HEK293 (cell line): ENCODE results near the gene CCDC8.
A peak's percentile ranks its signal among the peaks of the same experiment; 100 is the strongest.

Experiments
- CTCF ChIA-PET: fragments of 350-600 bp; formaldehyde crosslinking; extraction: SDS; loops from one replicate; lab custom pipeline; 2021; ENCODE audit warnings: antibody characterized with exemption; lab: Yijun Ruan, JAX
- POLR2A ChIA-PET: fragments of 300-600 bp; formaldehyde crosslinking; extraction: SDS; loops from one replicate; lab custom pipeline; 2020; ENCODE audit warnings: antibody characterized with exemption, inconsistent platforms; lab: Yijun Ruan, JAX
- H3K27ac ChIP-seq: fragments of 200-500 bp; sonication (Bioruptor generic); 2 replicates; pipeline ENCODE4 v1.5.1; 2014; ENCODE audit warnings: low read depth, low read length, control low read depth, inconsistent platforms; ENCODE audit errors: extremely low read depth
- H3K36me3 ChIP-seq, 2 experiments: fragments of 200-500 bp in 1 of 2; sonication (Bioruptor generic) in 1 of 2; 1 replicate in 1 of 2; 2 replicates in 1 of 2; pipeline ENCODE4 v1.5.1; 2014 to 2017; ENCODE audit warnings: inconsistent platforms in 2 of 2, low read length in 2 of 2; ENCODE audit not compliant: control insufficient read depth in 2 of 2, insufficient read depth in 1 of 2
- H3K4me1 ChIP-seq: fragments of 200-500 bp; sonication (Bioruptor generic); 2 replicates; pipeline ENCODE4 v1.5.1; 2014; ENCODE audit warnings: mild to moderate bottlenecking, low read length, inconsistent platforms; ENCODE audit not compliant: control insufficient read depth, insufficient read depth
- H3K4me3 ChIP-seq: 2 replicates; pipeline ENCODE4 v1.5.1; 2011; ENCODE audit warnings: low read depth, mild to moderate bottlenecking, control low read depth, low read length, moderate library complexity
- H3K9me3 ChIP-seq: fragments of 200-500 bp; sonication (Bioruptor generic); 2 replicates; pipeline ENCODE4 v1.5.1; 2014; ENCODE audit warnings: low read depth, low read length, inconsistent platforms; ENCODE audit not compliant: control insufficient read depth, insufficient read depth
- ELK4 ChIP-seq: IDR thresholded peaks from 2 replicates; pipeline ENCODE4 v1.6.1; 2011; ENCODE audit warnings: mild to moderate bottlenecking, low read depth, low read length, borderline replicate concordance
- HIC1 ChIP-seq: fragments of 450-650 bp; formaldehyde crosslinking; IDR thresholded peaks from 2 replicates; pipeline ENCODE4 v1.5.1; 2016; ENCODE audit warnings: missing biosample characterization, missing genetic modification characterization
- MYNN ChIP-seq: fragments of 450-650 bp; formaldehyde crosslinking; IDR thresholded peaks from 2 replicates; pipeline ENCODE4 v1.5.1; 2016; ENCODE audit warnings: missing biosample characterization, missing genetic modification characterization, borderline replicate concordance
- PATZ1 ChIP-seq: fragments of 450-650 bp; formaldehyde crosslinking; IDR thresholded peaks from 2 replicates; pipeline ENCODE4 v1.5.1; 2016; ENCODE audit warnings: missing biosample characterization, missing genetic modification characterization
- PRDM1 ChIP-seq: fragments of 450-650 bp; formaldehyde crosslinking; IDR thresholded peaks from 2 replicates; pipeline ENCODE4; 2016; ENCODE audit warnings: missing biosample characterization, missing genetic modification characterization
- SP3 ChIP-seq: fragments of 450-650 bp; formaldehyde crosslinking; IDR thresholded peaks from 2 replicates; pipeline ENCODE4 v1.5.1; 2016; ENCODE audit warnings: missing biosample characterization, missing genetic modification characterization
- SP7 ChIP-seq: fragments of 450-650 bp; formaldehyde crosslinking; IDR thresholded peaks from 2 replicates; pipeline ENCODE4 v1.5.1; 2016; ENCODE audit warnings: missing biosample characterization, missing genetic modification characterization
- YY1 ChIP-seq: fragments of 450-650 bp; formaldehyde crosslinking; IDR thresholded peaks from 2 replicates; pipeline ENCODE4 v1.5.1; 2018; ENCODE audit warnings: missing biosample characterization, missing genetic modification characterization
- ZBTB8A ChIP-seq: fragments of 450-650 bp; formaldehyde crosslinking; IDR thresholded peaks from 2 replicates; pipeline ENCODE4 v1.5.1; 2016; ENCODE audit warnings: missing biosample characterization, missing genetic modification characterization
- ZFHX2 ChIP-seq: fragments of 450-650 bp; formaldehyde crosslinking; conservative IDR thresholded peaks from 2 replicates; pipeline ENCODE4 v1.5.1; 2016; ENCODE audit warnings: missing biosample characterization, missing genetic modification characterization
- ZFP37 ChIP-seq: fragments of 450-650 bp; formaldehyde crosslinking; IDR thresholded peaks from 2 replicates; pipeline ENCODE4 v1.5.1; 2016; ENCODE audit warnings: missing biosample characterization, missing genetic modification characterization
- ZNF138 ChIP-seq: fragments of 450-650 bp; formaldehyde crosslinking; IDR thresholded peaks from 2 replicates; pipeline ENCODE4 v1.5.1; 2016; ENCODE audit warnings: missing biosample characterization, missing genetic modification characterization, borderline replicate concordance
- ZNF155 ChIP-seq: fragments of 450-650 bp; formaldehyde crosslinking; IDR thresholded peaks from 2 replicates; pipeline ENCODE4 v1.5.1; 2016; ENCODE audit warnings: missing biosample characterization, missing genetic modification characterization
- ZNF221 ChIP-seq: fragments of 450-650 bp; formaldehyde crosslinking; IDR thresholded peaks from 2 replicates; pipeline ENCODE4 v1.5.1; 2017; ENCODE audit warnings: missing biosample characterization, missing genetic modification characterization, borderline replicate concordance
- ZNF311 ChIP-seq: fragments of 450-650 bp; formaldehyde crosslinking; IDR thresholded peaks from 2 replicates; pipeline ENCODE4 v1.5.1; 2017; ENCODE audit warnings: missing biosample characterization, missing genetic modification characterization, borderline replicate concordance
- ZNF335 ChIP-seq: fragments of 450-650 bp; formaldehyde crosslinking; conservative IDR thresholded peaks from 2 replicates; pipeline ENCODE4 v1.5.1; 2016; ENCODE audit warnings: missing biosample characterization, missing genetic modification characterization
- ZNF514 ChIP-seq: fragments of 450-650 bp; formaldehyde crosslinking; IDR thresholded peaks from 2 replicates; pipeline ENCODE4 v1.5.1; 2016; ENCODE audit warnings: missing biosample characterization, missing genetic modification characterization
- ZNF580 ChIP-seq: fragments of 450-650 bp; formaldehyde crosslinking; IDR thresholded peaks from 2 replicates; pipeline ENCODE4 v1.5.1; 2016; ENCODE audit warnings: missing biosample characterization, missing genetic modification characterization
- ZNF621 ChIP-seq: fragments of 450-650 bp; formaldehyde crosslinking; IDR thresholded peaks from 2 replicates; pipeline ENCODE4 v1.5.1; 2017; ENCODE audit warnings: missing biosample characterization, missing genetic modification characterization
- ZNF639 ChIP-seq: fragments of 450-650 bp; formaldehyde crosslinking; IDR thresholded peaks from 2 replicates; pipeline ENCODE4 v1.5.1; 2016; ENCODE audit warnings: missing biosample characterization, missing genetic modification characterization
- ZNF658 ChIP-seq: fragments of 450-650 bp; formaldehyde crosslinking; IDR thresholded peaks from 2 replicates; pipeline ENCODE4; 2016; ENCODE audit warnings: missing biosample characterization, missing genetic modification characterization
- ZNF677 ChIP-seq: fragments of 450-650 bp; IDR thresholded peaks from 2 replicates; pipeline ENCODE4 v1.5.0; 2018; ENCODE audit warnings: missing biosample characterization, mild to moderate bottlenecking, missing genetic modification characterization, moderate library complexity
- ZNF777 ChIP-seq: fragments of 450-650 bp; formaldehyde crosslinking; IDR thresholded peaks from 2 replicates; pipeline ENCODE4 v1.5.1; 2017; ENCODE audit warnings: missing biosample characterization, missing genetic modification characterization, borderline replicate concordance
- ZNF791 ChIP-seq: fragments of 450-650 bp; formaldehyde crosslinking; IDR thresholded peaks from 2 replicates; pipeline ENCODE4 v1.5.1; 2016; ENCODE audit warnings: missing biosample characterization, missing genetic modification characterization
- ZNF837 ChIP-seq: fragments of 450-650 bp; formaldehyde crosslinking; IDR thresholded peaks from 2 replicates; pipeline ENCODE4 v1.5.1; 2016; ENCODE audit warnings: missing biosample characterization, missing genetic modification characterization
- ZNF843 ChIP-seq: fragments of 450-650 bp; formaldehyde crosslinking; IDR thresholded peaks from 2 replicates; pipeline ENCODE4 v1.5.1; 2016; ENCODE audit warnings: missing biosample characterization, missing genetic modification characterization
- ZSCAN16 ChIP-seq: fragments of 450-650 bp; formaldehyde crosslinking; IDR thresholded peaks from 2 replicates; pipeline ENCODE4 v1.5.1; 2016; ENCODE audit warnings: missing biosample characterization, missing genetic modification characterization
- ZSCAN23 ChIP-seq: fragments of 450-650 bp; formaldehyde crosslinking; IDR thresholded peaks from 2 replicates; pipeline ENCODE4 v1.5.1; 2016; ENCODE audit warnings: missing biosample characterization, missing genetic modification characterization
- ZSCAN30 ChIP-seq: fragments of 450-650 bp; IDR thresholded peaks from 2 replicates; pipeline ENCODE4 v1.5.1; 2018; ENCODE audit warnings: missing biosample characterization, mild to moderate bottlenecking, missing genetic modification characterization, moderate library complexity

The CCDC8 gene

GRCh38 chr19:46446021-46446420 is 32.7 kb upstream of the CCDC8 start:
- no peak overlapping the region for H3K4me3 ChIP-seq
- no peaks in the 10 kb centered on the region for H3K36me3 ChIP-seq
- no peak overlapping the region for H3K27ac ChIP-seq
- POLR2A ChIA-PET: no interaction called here
- TF ChIP-seq ZNF777 (tag by site-specific recombination): no peak
- TF ChIP-seq ELK4: no peak
- TF ChIP-seq ZFHX2 (tag by site-specific recombination): no peak
- TF ChIP-seq ZNF837 (tag by site-specific recombination): no peak
- TF ChIP-seq ZNF791 (tag by site-specific recombination): no peak
- TF ChIP-seq ZNF677 (tag by site-specific recombination): no peak
- no peak for TF ChIP-seq ZNF311
- no peak for TF ChIP-seq ZNF221 (tag by site-specific recombination)
- no peak for TF ChIP-seq ZSCAN30 (tag by site-specific recombination)
- TF ChIP-seq, all 188 proteins: peak for 0
- CTCF ChIA-PET: interaction anchor here (0.6 kb wide), 2 partner anchors 10 to 1417 kb away, joined by 3 to 4 read pairs; no protein-coding TSS in a partner anchor
- Histone ChIP-seq H3K9me3 (no peaks in the 10 kb centered on the region), H3K4me1 (no peaks in the 10 kb centered on the region)

- no peak overlapping the region for H3K27ac ChIP-seq
- no peaks in the 10 kb centered on the region for H3K9me3 ChIP-seq
- H3K4me1 ChIP-seq: no peaks in the 10 kb centered on the region
- POLR2A ChIA-PET: no interaction called here
- no peak overlapping the region for H3K4me3 ChIP-seq
- H3K36me3 ChIP-seq: no peaks in the 10 kb centered on the region
- CTCF ChIA-PET: interaction anchor here (1.3 kb wide), 1 partner anchor 44 kb away, joined by 4 read pairs; no protein-coding TSS in a partner anchor
- TF ChIP-seq ZNF843 (tag by site-specific recombination): no peak
- no peak for TF ChIP-seq ZNF155
- no peak for TF ChIP-seq ZSCAN23 (tag by site-specific recombination)
- no peak for TF ChIP-seq ZNF138 (tag by site-specific recombination)
- TF ChIP-seq PRDM1 (tag by site-specific recombination): 0 out of 2 replicates have a peak, but pooled peaks have one; percentile 24
- TF ChIP-seq ZFP37: no peak
- TF ChIP-seq HIC1 (tag by site-specific recombination): no peak
- TF ChIP-seq ZNF580: no peak
- no peak for TF ChIP-seq ZNF514 (tag by site-specific recombination)
- TF ChIP-seq SP3 (tag by site-specific recombination): 0 out of 2 replicates have a peak, but pooled peaks have one; percentile 17
- TF ChIP-seq MYNN (tag by site-specific recombination): no peak
- no peak for TF ChIP-seq ZNF639 (tag by site-specific recombination)
- TF ChIP-seq ZNF621 (tag by site-specific recombination): no peak
- no peak for TF ChIP-seq PATZ1
- peak; percentile 82 for TF ChIP-seq SP7 (tag by site-specific recombination)
- no peak for TF ChIP-seq ZNF658
- no peak for TF ChIP-seq YY1 (tag by site-specific recombination)
- TF ChIP-seq ZBTB8A (tag by site-specific recombination): no peak
- 0 out of 2 replicates have a peak, but pooled peaks have one; percentile 13 for TF ChIP-seq ZNF335
- no peak for TF ChIP-seq ZSCAN16 (tag by site-specific recombination)
Measured at GRCh38 chr19:46442808-46443450, 29.6 kb upstream of the CCDC8 start.
